ENCODE data around the gene HBP1.
"Not testable (repeated sequence)": the region's sequence is repeated elsewhere in the genome, so short reads cannot be mapped to it uniquely, and the experiment has no call there.

Gene HBP1

GRCh38 chr7:107155726-107156125 lies 13.1 kb upstream of the HBP1 start:
- DNase-seq (ENCODE audit: low read depth in 2 of 2) = not testable (repeated sequence)

GRCh38 chr7:107157091-107157490 lies 11.7 kb upstream of the HBP1 start:
- no peak for DNase-seq (ENCODE audit: low read depth in 2 of 2)

- no peak for DNase-seq (ENCODE audit: low read depth in 2 of 2)
These were observed 10.8 kb upstream of the HBP1 start for GRCh38 chr7:107158028-107158427.

- DNase-seq (ENCODE audit: low read depth in 2 of 2) = no peak
These were observed 8.4 kb upstream of the HBP1 start for GRCh38 chr7:107160389-107160788.

- no peak for DNase-seq (ENCODE audit: low read depth in 2 of 2)
These were observed 7.4 kb upstream of the HBP1 start for GRCh38 chr7:107161415-107161814.

GRCh38 chr7:107162475-107162874 lies 6.3 kb upstream of the HBP1 start:
- DNase-seq (ENCODE audit: low read depth in 2 of 2) = no peak

GRCh38 chr7:107164092-107164491 lies 4.7 kb upstream of the HBP1 start:
- no peak for DNase-seq (ENCODE audit: low read depth in 2 of 2)

- DNase-seq (ENCODE audit: low read depth in 2 of 2) = no peak
These were observed 3.5 kb upstream of the HBP1 start for GRCh38 chr7:107165341-107165740.

- no peak for DNase-seq (ENCODE audit: low read depth in 2 of 2)
These were observed 1.9 kb upstream of the HBP1 start for GRCh38 chr7:107166736-107167426.

- DNase-seq (ENCODE audit: low read depth in 2 of 2) = peak in 1 of 2 donors; percentile 52
These were observed 1.1 kb upstream of the HBP1 start for GRCh38 chr7:107167483-107168232.

GRCh38 chr7:107169120-107170050 lies 582 bp downstream of the HBP1 start:
- DNase-seq (ENCODE audit: low read depth in 2 of 2) = peak; percentile 79 to 87

- DNase-seq (ENCODE audit: low read depth in 2 of 2) = no peak
These were observed 1.5 kb downstream of the HBP1 start for GRCh38 chr7:107170051-107170915.

- DNase-seq (ENCODE audit: low read depth in 2 of 2) = no peak
These were observed 2.7 kb downstream of the HBP1 start for GRCh38 chr7:107171496-107171895.

- DNase-seq (ENCODE audit: low read depth in 2 of 2) = no peak
These were observed 3.7 kb downstream of the HBP1 start for GRCh38 chr7:107172276-107173032.

- DNase-seq (ENCODE audit: low read depth in 2 of 2) = no peak
These were observed 4.4 kb downstream of the HBP1 start for GRCh38 chr7:107173191-107173590.

GRCh38 chr7:107173691-107174406 lies 5.0 kb downstream of the HBP1 start:
- no peak for DNase-seq (ENCODE audit: low read depth in 2 of 2)

GRCh38 chr7:107179326-107180164 lies 10.7 kb downstream of the HBP1 start:
- DNase-seq (ENCODE audit: low read depth in 2 of 2) = no peak

- peak; percentile 46 to 64 for DNase-seq (ENCODE audit: low read depth in 2 of 2)
These were observed 11.6 kb downstream of the HBP1 start for GRCh38 chr7:107180378-107180777.

- DNase-seq (ENCODE audit: low read depth in 2 of 2) = no peak
These were observed 12.4 kb downstream of the HBP1 start for GRCh38 chr7:107181172-107181571.
